GM12878 (cell line): ENCODE data around the gene NCBP3. TPM values are rescaled to one million over a fixed set of nuclear protein-coding genes. Genes with fewer than 3 reads are reported as not detected.

Experiments used
- ATAC-seq: fragments of 200-7000 bp; cut with Tn5 transposase; 3 replicates; pipeline ENCODE4 v1.9.1; 2020; ENCODE audit warnings: mild to moderate bottlenecking, moderate library complexity
- BruUV-seq: library from RNA; stranded (reverse); fragments of 400-500 nt; replicated peaks from 2 replicates; lab custom pipeline; 2021; lab: Mats Ljungman, UMichigan
- CTCF ChIA-PET: fragments of 300-600 bp; sonication (Branson Sonifier 250); formaldehyde crosslinking; extraction: SDS; loops from one replicate; lab custom pipeline; 2021; ENCODE audit warnings: inconsistent platforms; lab: Yijun Ruan, JAX
- POLR2A ChIA-PET: fragments of 350-600 bp; formaldehyde crosslinking; extraction: SDS; loops from one replicate; lab custom pipeline; 2021; ENCODE audit warnings: inconsistent platforms; lab: Charles Lee
- RAD21 ChIA-PET: fragments of 300-600 bp; sonication (Branson Sonifier 250); formaldehyde crosslinking; loops from one replicate; lab custom pipeline; 2023; ENCODE audit warnings: antibody characterized with exemption; ENCODE audit not compliant: unreplicated experiment; lab: Charles Lee
- SMC1A ChIA-PET: fragments of 300-600 bp; sonication (Branson Sonifier 250); formaldehyde crosslinking; loops from one replicate; lab custom pipeline; 2023; ENCODE audit not compliant: unreplicated experiment, uncharacterized antibody; lab: Charles Lee
- DNase-seq: peaks from one replicate; pipeline ENCODE4 v3.0.0-alpha.2; 2011; ENCODE audit warnings: low read depth, low spot score
- FAIRE-seq: peaks from 3 replicates; lab custom pipeline; 2011; peaks lifted over from hg19 to GRCh38; lab: Jason Lieb, UNC
- H2AFZ ChIP-seq: 2 replicates; pipeline ENCODE4 v1.6.0; 2011; ENCODE audit warnings: low read depth, low read length, control low read depth; ENCODE audit not compliant: control insufficient read depth
- H3K27ac ChIP-seq: 2 replicates; pipeline ENCODE4 v1.5.1; 2011; ENCODE audit warnings: control low read depth; ENCODE audit not compliant: control insufficient read depth, insufficient read depth
- H3K27me3 ChIP-seq, 2 experiments: replicated peaks in 1 of 2; 2 replicates each; pipeline versions ENCODE4 v1.6.0 to v1.6.1; 2011; ENCODE audit warnings: low read length in 1 of 2; ENCODE audit not compliant: control insufficient read depth in 2 of 2, insufficient read depth in 2 of 2
- H3K36me3 ChIP-seq, 2 experiments: 2 replicates each; pipeline ENCODE4 v1.5.1; 2011; ENCODE audit warnings: low read length in 1 of 2; ENCODE audit not compliant: control insufficient read depth in 2 of 2, insufficient read depth in 2 of 2
- H3K4me1 ChIP-seq: 2 replicates; pipeline ENCODE4 v1.6.1; 2011; ENCODE audit warnings: mild to moderate bottlenecking, low read length, moderate library complexity, mixed read lengths; ENCODE audit not compliant: control insufficient read depth, insufficient read depth
- H3K4me2 ChIP-seq: 2 replicates; pipeline ENCODE4 v1.6.0; 2011; ENCODE audit warnings: control low read depth; ENCODE audit not compliant: control insufficient read depth, insufficient read depth
- H3K4me3 ChIP-seq: fragments of 200-600 bp; sonication (generic); 2 replicates; pipeline ENCODE4 v1.5.1; 2016
- H3K79me2 ChIP-seq: 2 replicates; pipeline ENCODE4 v1.6.0; 2011; ENCODE audit warnings: low read length; ENCODE audit not compliant: control insufficient read depth, insufficient read depth
- H3K9ac ChIP-seq: 2 replicates; pipeline ENCODE4 v1.8.0; 2011; ENCODE audit warnings: low read length, control low read depth, mixed read lengths; ENCODE audit not compliant: control insufficient read depth, insufficient read depth
- H3K9me3 ChIP-seq: replicated peaks from 3 replicates; pipeline ENCODE4 v1.5.1; 2011; ENCODE audit warnings: mild to moderate bottlenecking, low read length; ENCODE audit not compliant: control insufficient read depth, insufficient read depth
- H4K20me1 ChIP-seq: 2 replicates; pipeline ENCODE4 v1.6.0; 2011; ENCODE audit not compliant: control insufficient read depth, insufficient read depth
- ELK1 ChIP-seq: IDR thresholded peaks from 2 replicates; pipeline ENCODE4 v1.6.1; 2012; ENCODE audit warnings: low read depth, low read length, improper control_type of control experiment
- FOXK2 ChIP-seq: fragments of 450-650 bp; IDR thresholded peaks from 2 replicates; pipeline ENCODE4 v1.6.1; 2017; ENCODE audit warnings: mild to moderate bottlenecking, moderate library complexity
- JUNB ChIP-seq: IDR thresholded peaks from 2 replicates; pipeline ENCODE4 v1.6.1; 2016; ENCODE audit warnings: antibody characterized with exemption, mild to moderate bottlenecking
- MLLT1 ChIP-seq: fragments of 450-650 bp; IDR thresholded peaks from 2 replicates; pipeline ENCODE4 v1.6.1; 2016; ENCODE audit warnings: mild to moderate bottlenecking
- MYC ChIP-seq: IDR thresholded peaks from 2 replicates; pipeline ENCODE4 v1.6.1; 2011; ENCODE audit warnings: mild to moderate bottlenecking, low read length, moderate library complexity, inconsistent platforms; ENCODE audit not compliant: insufficient read depth, insufficient replicate concordance, insufficient read length, severe bottlenecking
- SIN3A ChIP-seq: IDR thresholded peaks from 2 replicates; pipeline ENCODE4 v1.6.1; 2012; ENCODE audit warnings: low read depth, low read length, improper control_type of control experiment
- SREBF2 ChIP-seq: IDR thresholded peaks from 2 replicates; pipeline ENCODE4 v1.6.1; 2012; ENCODE audit warnings: mild to moderate bottlenecking, low read length
- TCF7 ChIP-seq: IDR thresholded peaks from 2 replicates; pipeline ENCODE4 v1.6.1; 2014; ENCODE audit warnings: antibody characterized with exemption, borderline replicate concordance
- YBX1 ChIP-seq: fragments of 450-650 bp; IDR thresholded peaks from 2 replicates; pipeline ENCODE4 v1.6.1; 2016; ENCODE audit warnings: antibody characterized with exemption
- WGBS: methylation state at CpG from one replicate; pipeline ENCODE4 v1.1.6; 2016; ENCODE audit warnings: low lambda C conversion rate; ENCODE audit not compliant: insufficient replicate concordance, insufficient coverage; ENCODE audit errors: missing lambda C conversion rate; 5-methylcytosine and 5-hydroxymethylcytosine counted together
- in situ Hi-C: fragments of 300-500 bp; cut with MboI; formaldehyde crosslinking; loops from 9 replicates; pipeline ENCODE4 v1.14.3; 2018; ENCODE audit warnings: mixed read lengths
- intact Hi-C: fragments of 100-400 bp; cut with micrococcal nuclease; formaldehyde crosslinking; loops from one replicate; pipeline ENCODE4 v1.14.2; 2022; ENCODE audit not compliant: unreplicated experiment
- polyA plus RNA-seq, 11 experiments: library from polyadenylated mRNA; depleted of rRNA in 4 of 11; unstranded in 6 of 11; stranded (reverse) in 5 of 11; fragments of >200 nt; fragmentation: Nextera tagmentation in 4 of 11; fragmentation: Illumina TruSeq in 1 of 11; extraction: Ambion mirVana in 4 of 11; extraction: Trizol in 1 of 11; gene quantifications; 1 replicate in 1 of 11; 2 replicates in 10 of 11; pipeline versions ENCODE4 v1.2.1 to v1.2.3, GENCODE V29; 2011 to 2016; ENCODE audit warnings: inconsistent platforms in 2 of 11, missing spikeins in 2 of 11, low read depth in 1 of 11
- total RNA-seq, 4 experiments: library from RNA; depleted of rRNA in 3 of 4; stranded (reverse); fragments of >200 nt in 3 of 4; fragmentation: Illumina TruSeq in 1 of 4; extraction: Trizol in 1 of 4; gene quantifications; 2 replicates each; pipeline versions ENCODE4 v1.2.1 to v1.2.3, GENCODE V29; 2013 to 2021

The NCBP3 gene
- total and polyA plus RNA-seq, 10 of the 15 experiments (the other 5 are each of a cell fraction or from before 2014, with no cell fraction given): 5.2 to 32.0 (median 23.2) TPM

DNA sequence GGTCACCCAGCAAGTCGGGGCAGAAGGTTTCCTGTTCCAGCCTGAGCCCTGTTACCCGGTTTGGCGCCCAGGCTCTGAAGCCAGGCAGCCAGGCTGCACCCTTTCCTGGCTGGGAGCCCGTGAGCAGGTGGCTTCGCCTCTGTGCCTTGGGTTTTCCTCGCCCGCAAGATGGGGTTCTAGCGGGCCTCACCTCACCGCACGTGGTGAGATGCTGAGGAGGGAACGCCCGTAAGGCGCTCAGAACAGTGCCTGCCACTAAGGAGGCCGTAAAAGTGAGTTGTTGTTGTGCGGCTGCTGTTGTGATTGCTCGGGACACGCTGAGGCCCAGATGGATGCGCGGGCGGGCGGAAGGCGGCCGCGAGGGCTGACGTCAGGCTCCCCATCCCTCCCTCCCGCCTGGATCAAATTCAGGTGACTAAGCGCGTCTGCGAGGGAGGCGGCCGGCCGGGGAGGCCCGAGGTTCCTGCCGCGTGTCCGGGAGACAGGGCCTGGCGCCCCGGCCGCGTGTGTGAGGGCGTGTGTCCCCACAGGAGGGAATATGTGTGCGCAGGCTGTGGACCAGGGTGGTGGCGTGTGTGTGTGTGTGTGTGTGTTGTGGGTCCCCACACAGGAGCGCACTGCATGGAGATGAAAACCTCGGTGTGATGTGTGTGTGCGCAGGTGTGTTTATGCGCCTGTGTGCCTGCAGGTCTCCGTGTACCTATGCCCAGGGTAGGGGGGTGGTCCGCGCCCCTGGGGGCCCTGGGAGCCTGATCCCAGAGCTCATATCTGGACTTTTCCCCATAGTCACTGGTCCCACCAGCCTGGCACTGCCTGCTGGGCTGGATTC is 42.5 kb upstream of the NCBP3 start:
- DNase-seq (no peak), FAIRE-seq (no peak), ATAC-seq (no peak)
- Histone ChIP-seq H4K20me1 (no peaks in the 10 kb centered on the region), H3K4me1 (peaks cover 1% of the 10 kb centered on the region), H3K79me2 (no peaks in the 10 kb centered on the region), H3K4me3 (no peak overlapping the region), H3K9me3 (no peaks in the 10 kb centered on the region), H3K27ac (no peak overlapping the region), H3K9ac (no peak overlapping the region), H3K27me3 (peaks cover 0 to 2% of the 10 kb centered on the region in 2 experiments; a peak in 1 of 4 replicates), H3K36me3 (no peaks in the 10 kb centered on the region), H2AFZ (no peak overlapping the region), H3K4me2 (no peak overlapping the region)
- TF ChIP-seq TCF7: no peak
- TF ChIP-seq SREBF2: no peak
- no peak for TF ChIP-seq SIN3A
- TF ChIP-seq FOXK2: no peak
- TF ChIP-seq MYC: no peak
- TF ChIP-seq JUNB: no peak
- TF ChIP-seq YBX1: no peak
- TF ChIP-seq ELK1: no peak
- TF ChIP-seq MLLT1: no peak
- ChIA-PET RAD21 (no interaction called here), SMC1A (no interaction called here), CTCF (no interaction called here), POLR2A (no interaction called here)
- WGBS: 72% methylated on average over 26 of the region's 50 CpGs
- no TSS peak for BruUV-seq
- intact Hi-C loops (no loop called here), in situ Hi-C loops (no loop called here)
